ENCODE results near the gene DOK1.
A peak's percentile ranks its signal among the peaks of the same experiment; 100 is the strongest.
"Not testable (repeated sequence)": the region's sequence is repeated elsewhere in the genome, so short reads cannot be mapped to it uniquely, and the experiment has no call there.

DOK1 gene

GRCh38 chr2:74548285-74548899, 6.1 kb upstream of the DOK1 start:
- DNase-seq (ENCODE audit: low read depth in 2 of 3, low spot score in 1 of 3): no peak

- peak in 1 of 3 donors; percentile 24 for DNase-seq (ENCODE audit: low read depth in 2 of 3, low spot score in 1 of 3)
Observed at GRCh38 chr2:74548900-74549826, 5.4 kb upstream of the DOK1 start.

GRCh38 chr2:74550231-74550630, 4.3 kb upstream of the DOK1 start:
- no peak for DNase-seq (ENCODE audit: low read depth in 2 of 3, low spot score in 1 of 3)

GRCh38 chr2:74551530-74551929, 3.0 kb upstream of the DOK1 start:
- DNase-seq (ENCODE audit: low read depth in 2 of 3, low spot score in 1 of 3): no peak

GRCh38 chr2:74551942-74552913, 2.3 kb upstream of the DOK1 start:
- no peak for DNase-seq (ENCODE audit: low read depth in 2 of 3, low spot score in 1 of 3)

- no peak for DNase-seq (ENCODE audit: low read depth in 2 of 3, low spot score in 1 of 3)
Observed at GRCh38 chr2:74552914-74553811, 1.4 kb upstream of the DOK1 start.

- DNase-seq (ENCODE audit: low read depth in 2 of 3, low spot score in 1 of 3): no peak
Observed at GRCh38 chr2:74554820-74555531, 456 bp downstream of the DOK1 start.

- DNase-seq (ENCODE audit: low read depth in 2 of 3, low spot score in 1 of 3): no peak
Observed at GRCh38 chr2:74555610-74556103, 1.1 kb downstream of the DOK1 start.

GRCh38 chr2:74556159-74556558, 1.6 kb downstream of the DOK1 start:
- DNase-seq (ENCODE audit: low read depth in 2 of 3, low spot score in 1 of 3): no peak

- DNase-seq (ENCODE audit: low read depth in 2 of 3, low spot score in 1 of 3): no peak
Observed at GRCh38 chr2:74556831-74557370, 2.4 kb downstream of the DOK1 start.

- DNase-seq (ENCODE audit: low read depth in 2 of 3, low spot score in 1 of 3): no peak
Observed at GRCh38 chr2:74558284-74559230, 4.0 kb downstream of the DOK1 start.

- DNase-seq (ENCODE audit: low read depth in 2 of 3, low spot score in 1 of 3): no peak
Observed at GRCh38 chr2:74559912-74560311, 5.4 kb downstream of the DOK1 start.

GRCh38 chr2:74560591-74560990, 6.1 kb downstream of the DOK1 start:
- no peak for DNase-seq (ENCODE audit: low read depth in 2 of 3, low spot score in 1 of 3)

- DNase-seq (ENCODE audit: low read depth in 2 of 3, low spot score in 1 of 3): not testable (repeated sequence)
Observed at GRCh38 chr2:74561022-74561421, 6.5 kb downstream of the DOK1 start.

GRCh38 chr2:74562126-74562775, 7.7 kb downstream of the DOK1 start:
- no peak for DNase-seq (ENCODE audit: low read depth in 2 of 3, low spot score in 1 of 3)

GRCh38 chr2:74564222-74564621, 9.7 kb downstream of the DOK1 start:
- no peak for DNase-seq (ENCODE audit: low read depth in 2 of 3, low spot score in 1 of 3)

- DNase-seq (ENCODE audit: low read depth in 2 of 3, low spot score in 1 of 3): no peak
Observed at GRCh38 chr2:74566076-74566753, 11.7 kb downstream of the DOK1 start.

Data from stimulated activated CD4-positive, alpha-beta T cell treated with anti-CD3 and anti-CD28 coated beads, Interleukin-12 subunit alpha, Interleukin-12 subunit beta, amount 100 ng/mL, for 48 hours (primary cell).